Cardiac fibroblast (primary cell): ENCODE measurements around the gene DOHH.
"Not testable (repeated sequence)": the region's sequence is repeated elsewhere in the genome, so short reads cannot be mapped to it uniquely, and the experiment has no call there.

Source experiments
- DNase-seq, 2 donors: peaks; one replicate each; pipeline versions ENCODE4 v3.0.0 to v3.0.0-alpha.2; 2010; ENCODE audit warnings: low read depth in 2 of 2
- H3K4me3 ChIP-seq, 2 donors: replicated peaks in 1 of 2; 1 replicate in 1 of 2; 2 replicates in 1 of 2; pipeline ENCODE4 v1.5.1; 2011; ENCODE audit warnings: low read depth in 2 of 2, low read length in 2 of 2, mild to moderate bottlenecking in 2 of 2, moderate library complexity in 1 of 2
- TF ChIP-seq, protein P1 (sequence below): IDR thresholded peaks from one replicate; pipeline ENCODE4 v1.5.1; 2011; ENCODE audit warnings: low read depth, mild to moderate bottlenecking, low read length, inconsistent platforms

DOHH gene

DNA sequence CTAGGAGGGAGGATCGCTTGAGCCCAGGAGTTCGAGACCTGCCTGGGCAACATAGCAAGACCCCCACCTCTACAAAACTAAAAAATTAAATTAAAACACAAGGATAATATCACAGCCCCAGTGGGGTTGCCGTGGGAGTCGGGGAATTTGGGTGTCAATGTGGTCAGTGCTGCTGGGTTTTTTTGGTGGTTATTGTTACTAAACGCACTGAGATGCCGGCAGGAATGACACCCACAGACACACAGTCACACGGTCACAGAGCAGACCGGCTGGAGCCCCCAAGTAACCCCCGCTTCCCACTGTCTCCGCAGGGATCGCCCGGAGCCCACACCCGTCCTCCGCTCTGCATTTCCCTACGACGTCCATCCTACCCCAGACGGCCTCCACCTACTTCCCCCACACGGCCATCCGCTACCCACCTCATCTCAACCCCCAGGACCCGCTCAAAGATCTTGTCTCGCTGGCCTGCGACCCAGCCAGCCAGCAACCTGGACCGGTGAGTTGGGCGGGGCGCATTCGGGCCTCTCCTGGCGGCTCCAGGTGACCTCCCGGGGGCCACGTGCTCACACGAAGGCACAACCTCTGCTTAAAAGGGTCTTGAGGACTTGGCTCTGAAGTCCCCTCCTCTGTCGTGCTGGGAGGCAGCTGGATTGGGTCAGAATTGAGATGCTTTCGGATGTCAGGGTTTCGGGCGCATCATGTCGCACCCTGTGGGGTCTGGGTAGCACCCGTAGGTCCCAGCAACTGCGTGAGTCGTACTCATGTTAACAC lies 48.1 kb downstream of the DOHH start:
- TF ChIP-seq, protein P1, sequence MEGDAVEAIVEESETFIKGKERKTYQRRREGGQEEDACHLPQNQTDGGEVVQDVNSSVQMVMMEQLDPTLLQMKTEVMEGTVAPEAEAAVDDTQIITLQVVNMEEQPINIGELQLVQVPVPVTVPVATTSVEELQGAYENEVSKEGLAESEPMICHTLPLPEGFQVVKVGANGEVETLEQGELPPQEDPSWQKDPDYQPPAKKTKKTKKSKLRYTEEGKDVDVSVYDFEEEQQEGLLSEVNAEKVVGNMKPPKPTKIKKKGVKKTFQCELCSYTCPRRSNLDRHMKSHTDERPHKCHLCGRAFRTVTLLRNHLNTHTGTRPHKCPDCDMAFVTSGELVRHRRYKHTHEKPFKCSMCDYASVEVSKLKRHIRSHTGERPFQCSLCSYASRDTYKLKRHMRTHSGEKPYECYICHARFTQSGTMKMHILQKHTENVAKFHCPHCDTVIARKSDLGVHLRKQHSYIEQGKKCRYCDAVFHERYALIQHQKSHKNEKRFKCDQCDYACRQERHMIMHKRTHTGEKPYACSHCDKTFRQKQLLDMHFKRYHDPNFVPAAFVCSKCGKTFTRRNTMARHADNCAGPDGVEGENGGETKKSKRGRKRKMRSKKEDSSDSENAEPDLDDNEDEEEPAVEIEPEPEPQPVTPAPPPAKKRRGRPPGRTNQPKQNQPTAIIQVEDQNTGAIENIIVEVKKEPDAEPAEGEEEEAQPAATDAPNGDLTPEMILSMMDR: no peak
- H3K4me3 ChIP-seq: no peak overlapping the region
- no peak for DNase-seq

DNA sequence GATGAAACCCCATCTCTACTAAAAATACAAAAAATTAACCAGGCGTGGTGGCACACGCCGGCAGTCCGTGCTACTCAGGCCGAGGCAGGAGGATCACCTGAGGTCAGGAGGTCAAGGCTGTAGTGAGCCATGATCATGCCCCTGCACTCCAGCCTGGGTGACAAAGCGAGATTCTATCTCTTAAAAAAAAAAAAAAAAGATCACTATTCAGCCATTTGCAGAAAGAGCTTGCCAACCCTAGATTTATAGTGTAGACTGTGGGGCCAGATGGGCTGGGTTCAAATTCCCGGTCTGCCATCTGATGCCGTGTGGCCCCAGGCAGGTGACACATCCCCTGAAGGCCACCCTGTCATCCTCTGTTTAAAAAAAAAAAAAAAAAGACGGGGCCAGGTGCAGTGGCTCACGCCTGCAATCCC lies 49.0 kb downstream of the DOHH start:
- H3K4me3 ChIP-seq: no peak overlapping the region
- DNase-seq: no peak
- TF ChIP-seq, protein P1: no peak

DNA sequence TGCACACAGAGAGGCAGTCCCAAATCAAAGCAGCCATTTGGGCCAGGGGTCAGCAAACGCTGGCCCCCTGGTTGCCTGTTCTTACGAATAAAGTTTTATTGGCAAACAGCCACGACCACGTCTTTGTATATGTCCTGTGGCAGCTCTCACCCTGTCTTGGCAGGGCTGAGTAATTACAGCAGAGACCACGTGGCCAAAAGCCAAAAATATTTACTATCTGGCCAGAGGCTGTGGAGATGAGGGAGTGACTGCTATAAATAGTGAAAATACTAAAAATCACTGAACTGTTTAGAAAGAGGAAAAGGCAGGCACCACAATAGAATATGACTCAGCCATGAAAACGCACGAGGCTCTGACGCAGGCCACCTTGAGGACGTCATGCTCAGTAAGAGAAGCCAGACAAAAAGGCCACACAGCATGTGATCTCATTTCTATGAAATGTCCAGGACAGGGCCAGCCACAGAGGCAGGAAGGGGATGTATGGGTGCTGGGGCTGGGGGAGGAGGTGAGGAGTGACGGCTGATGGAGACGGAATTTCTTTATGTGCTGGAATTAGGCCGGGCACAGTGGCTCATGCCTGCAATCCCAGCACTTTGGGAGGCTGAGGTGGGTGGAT lies 49.6 kb downstream of the DOHH start:
- TF ChIP-seq, protein P1: no peak
- no peak overlapping the region for H3K4me3 ChIP-seq
- DNase-seq: peak; percentile 99 to 100

DNA sequence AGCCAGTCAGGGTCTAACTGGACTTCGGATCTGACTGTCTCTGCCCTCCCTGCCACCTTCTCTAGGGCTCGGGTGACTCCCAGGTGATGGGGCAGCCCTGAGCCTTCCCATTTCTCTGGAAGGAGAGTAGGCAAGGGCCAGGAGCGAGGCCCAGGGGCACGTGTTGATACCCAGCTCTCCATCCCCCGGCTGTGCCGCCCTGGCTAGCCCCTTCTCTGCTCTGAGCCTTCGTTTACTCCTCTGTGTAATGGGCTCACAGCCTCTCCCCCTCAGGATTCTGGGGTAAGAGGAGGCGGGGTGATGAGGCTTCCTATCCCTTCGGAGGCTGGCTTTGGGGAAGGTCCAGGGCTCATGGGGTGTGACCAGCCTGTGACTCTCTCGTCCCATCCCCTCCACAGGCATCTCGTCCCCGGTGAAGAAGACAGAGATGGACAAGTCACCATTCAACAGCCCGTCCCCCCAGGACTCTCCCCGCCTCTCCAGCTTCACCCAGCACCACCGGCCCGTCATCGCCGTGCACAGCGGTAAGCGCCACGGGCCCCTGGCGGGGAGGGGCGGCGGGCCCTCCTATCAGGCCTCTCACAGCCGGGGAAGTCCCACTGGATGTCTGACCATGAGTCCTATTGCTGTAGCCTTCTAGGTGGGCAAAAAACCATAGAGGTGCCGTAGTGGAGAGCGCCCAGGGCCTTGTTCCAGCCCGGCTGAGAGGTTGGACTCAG lies 51.7 kb downstream of the DOHH start:
- H3K4me3 ChIP-seq: no peak overlapping the region
- DNase-seq: no peak
- TF ChIP-seq, protein P1: no peak

DNA sequence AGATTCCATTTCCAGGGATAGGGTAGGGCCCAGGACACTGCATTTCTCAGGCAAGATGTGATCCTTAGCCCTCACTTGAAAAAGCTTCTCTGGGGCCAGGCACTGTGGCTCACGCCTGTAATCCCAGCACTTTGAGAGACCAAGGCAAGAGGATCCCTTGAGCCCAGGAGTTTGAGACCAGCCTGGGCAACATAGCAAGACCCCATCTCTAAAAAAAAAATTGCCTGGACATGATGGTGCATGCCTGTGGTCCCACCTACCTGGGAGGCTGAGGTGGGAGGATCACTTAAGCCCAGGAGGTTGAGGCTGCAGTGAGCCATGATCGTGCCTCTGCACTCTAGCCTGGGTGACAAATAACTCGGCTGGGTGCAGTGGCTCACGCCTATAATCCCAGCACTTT lies 53.8 kb downstream of the DOHH start:
- not testable (repeated sequence) for H3K4me3 ChIP-seq, DNase-seq

DNA sequence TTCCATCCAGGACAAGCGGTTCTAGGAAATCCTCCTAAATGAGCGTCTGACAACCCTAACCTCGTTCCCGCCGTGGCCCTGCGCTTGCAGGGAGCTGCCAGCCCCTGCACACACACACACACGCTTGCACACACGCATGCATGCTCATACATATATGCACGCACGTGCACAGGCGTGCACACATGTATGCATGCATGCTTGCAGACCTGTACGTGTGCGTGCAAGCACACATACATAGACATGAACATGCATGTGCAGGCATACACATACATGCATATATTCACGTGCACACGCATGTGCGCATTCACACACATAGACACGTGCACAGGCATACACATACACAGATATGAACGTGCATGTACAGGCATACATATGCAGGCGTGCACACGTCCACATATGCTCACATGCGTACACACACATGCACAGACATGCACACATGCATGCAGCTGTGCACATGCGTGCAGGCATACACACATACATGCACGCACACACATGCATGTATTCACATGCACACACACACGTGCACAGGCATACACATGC lies 55.7 kb downstream of the DOHH start:
- DNase-seq: no peak
- TF ChIP-seq, protein P1: no peak
- H3K4me3 ChIP-seq: no peak overlapping the region
